Heart right ventricle (tissue), 16 donors: ENCODE data around the gene ARHGAP42. TPM values are rescaled to one million over a fixed set of nuclear protein-coding genes. Genes with fewer than 3 reads are reported as not detected.

Experiments used
- ATAC-seq, 8 donors: fragments of 200-7000 bp; cut with Tn5 transposase; one replicate each; pipeline ENCODE4 v1.9.1; 2020; ENCODE audit warnings: mild to moderate bottlenecking in 8 of 8, moderate library complexity in 8 of 8, moderate number of reproducible peaks in 1 of 8
- DNase-seq, 2 donors: peaks; one replicate each; pipeline ENCODE4 v3.0.0-alpha.2; 2020
- H3K27ac ChIP-seq, 10 donors: fragments of 200-600 bp; sonication (generic) in 2 of 10; one replicate each; pipeline versions ENCODE4 v1.5.0 to v1.8.0; 2020 to 2022; ENCODE audit warnings: mild to moderate bottlenecking in 3 of 10
- H3K27me3 ChIP-seq, 7 donors: fragments of 200-600 bp; one replicate each; pipeline ENCODE4 v1.8.0; 2021 to 2022; ENCODE audit warnings: mild to moderate bottlenecking in 2 of 7
- H3K36me3 ChIP-seq, 9 donors: fragments of 200-600 bp; sonication (generic) in 1 of 9; one replicate each; pipeline versions ENCODE4 v1.5.0 to v1.8.0; 2020 to 2022; ENCODE audit warnings: mild to moderate bottlenecking in 2 of 9
- H3K4me1 ChIP-seq, 9 donors: fragments of 200-600 bp; sonication (generic) in 1 of 9; one replicate each; pipeline versions ENCODE4 v1.5.0 to v1.8.0; 2020 to 2022; ENCODE audit warnings: mild to moderate bottlenecking in 4 of 9
- H3K4me3 ChIP-seq, 10 donors: fragments of 200-600 bp; sonication (generic) in 2 of 10; one replicate each; pipeline versions ENCODE4 v1.5.0 to v1.8.0; 2020 to 2022; ENCODE audit warnings: mild to moderate bottlenecking in 7 of 10, moderate library complexity in 2 of 10
- H3K9me3 ChIP-seq, 11 donors: fragments of 200-600 bp in 10 of 11; sonication (generic) in 2 of 11; one replicate each; pipeline versions ENCODE4 v1.5.0 to v1.8.0; 2013 to 2022; ENCODE audit warnings: mild to moderate bottlenecking in 2 of 11, control low read depth in 1 of 11, moderate library complexity in 1 of 11
- WGBS, 2 donors: extraction: QIAGEN DNeasy Blood & Tissue Kit; methylation state at CpG; one replicate each; pipeline ENCODE4 v1.1.7; 2013; ENCODE audit warnings: inconsistent platforms in 1 of 2; 5-methylcytosine and 5-hydroxymethylcytosine counted together
- intact Hi-C, 10 donors: fragments of 100-400 bp; cut with DNase I; formaldehyde crosslinking; loops; one replicate each; pipeline versions ENCODE4 v1.11.1 to v1.14.2; 2022
- polyA plus RNA-seq, 2 donors: library from polyadenylated mRNA; stranded (reverse); fragments of 200-250 nt; gene quantifications; one replicate each; pipeline ENCODE4 v1.2.3, GENCODE V29; 2013
- total RNA-seq, 10 donors: library from RNA; stranded (reverse); fragmentation: NEBNext Ultra II Directional in 3 of 10; extraction: Animal tissue kit (Norgen Biotek cat#: 25700) in 3 of 10; gene quantifications; one replicate each; pipeline versions ENCODE4 v1.2.1 to v1.2.4, GENCODE V29; 2021 to 2023
- TF ChIP-seq, protein P1 (sequence below), 9 donors: fragments of 200-600 bp; sonication (generic) in 2 of 9; IDR thresholded peaks; one replicate each; pipeline versions ENCODE4 v1.5.0 to v1.8.0; 2021 to 2022; ENCODE audit warnings: antibody characterized with exemption in 9 of 9, mild to moderate bottlenecking in 5 of 9, moderate library complexity in 1 of 9
- donor health status: Arrhythmogenic right ventricular cardiomyopathy.
- donor health status: ischemic (EF 13 %, LVEDD 7.1; RV severe dilation, severe dysfunction).
- donor health status: healthy with polysubstance abuse.
- donor health status: DM: no; HTN: yes; CAD: no.
- donor health status: DM: no; HTN: no; CAD: no.
- donor health status: ischemic (EF 25% LVEDD 6.9; RV normal size, moderate dysfunction).
- donor health status: ischemic (EF 25% LVEDD 5.7; RV mildly dilated, moderate dysfunction).
- donor health status: healthy.
- donor health status: DM: yes; HTN: yes; CAD: no.
- donor health status: Ischemic cardiomyopathy.
- donor health status: ischemic (EF 35%, LVEDD 5.7; RV mildly dilated, moderate dysfunction).
- donor health status: nonischemic (EF 11% LVEDD 7.7; RV severe dilation, severe dysfunction).
- donor health status: DM: yes; HTN: yes; CAD: no.
- donor health status: PGD.
- donor health status: ischemic (EF 29% LVEDD 5.4; RV normal size, mild dysfunction).
- donor health status: nonischemic (EF 23%, LVEDD 6.1; RV moderate dilation, normal function).

Gene ARHGAP42
- total and polyA plus RNA-seq, 12 donors, result 3.9 to 13.1 (median 8.8) TPM

GRCh38 chr11:100716838-100717237 is 29.8 kb downstream of the ARHGAP42 start:
- 77 to 85% methylated on average over 3 of the region's 3 CpGs for WGBS, 2 donors
- Histone ChIP-seq H3K27me3 (no peaks in the 10 kb centered on the region), H3K9me3 (no peaks in the 10 kb centered on the region), H3K4me3 (no peak overlapping the region), H3K27ac (peak overlapping the region in 4 of 10 donors; percentile 10 to 69 (median 22)), H3K4me1 (peaks cover 0 to 50% (median 29%) of the 10 kb centered on the region in 9 donors), H3K36me3 (no peaks in the 10 kb centered on the region)
- DNase-seq, result no peak
- intact Hi-C loops, result no loop called here
- TF ChIP-seq, protein P1, sequence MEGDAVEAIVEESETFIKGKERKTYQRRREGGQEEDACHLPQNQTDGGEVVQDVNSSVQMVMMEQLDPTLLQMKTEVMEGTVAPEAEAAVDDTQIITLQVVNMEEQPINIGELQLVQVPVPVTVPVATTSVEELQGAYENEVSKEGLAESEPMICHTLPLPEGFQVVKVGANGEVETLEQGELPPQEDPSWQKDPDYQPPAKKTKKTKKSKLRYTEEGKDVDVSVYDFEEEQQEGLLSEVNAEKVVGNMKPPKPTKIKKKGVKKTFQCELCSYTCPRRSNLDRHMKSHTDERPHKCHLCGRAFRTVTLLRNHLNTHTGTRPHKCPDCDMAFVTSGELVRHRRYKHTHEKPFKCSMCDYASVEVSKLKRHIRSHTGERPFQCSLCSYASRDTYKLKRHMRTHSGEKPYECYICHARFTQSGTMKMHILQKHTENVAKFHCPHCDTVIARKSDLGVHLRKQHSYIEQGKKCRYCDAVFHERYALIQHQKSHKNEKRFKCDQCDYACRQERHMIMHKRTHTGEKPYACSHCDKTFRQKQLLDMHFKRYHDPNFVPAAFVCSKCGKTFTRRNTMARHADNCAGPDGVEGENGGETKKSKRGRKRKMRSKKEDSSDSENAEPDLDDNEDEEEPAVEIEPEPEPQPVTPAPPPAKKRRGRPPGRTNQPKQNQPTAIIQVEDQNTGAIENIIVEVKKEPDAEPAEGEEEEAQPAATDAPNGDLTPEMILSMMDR (IDR thresholded peaks at IDR 0.05), result no peak
- ATAC-seq, result no peak

DNA sequence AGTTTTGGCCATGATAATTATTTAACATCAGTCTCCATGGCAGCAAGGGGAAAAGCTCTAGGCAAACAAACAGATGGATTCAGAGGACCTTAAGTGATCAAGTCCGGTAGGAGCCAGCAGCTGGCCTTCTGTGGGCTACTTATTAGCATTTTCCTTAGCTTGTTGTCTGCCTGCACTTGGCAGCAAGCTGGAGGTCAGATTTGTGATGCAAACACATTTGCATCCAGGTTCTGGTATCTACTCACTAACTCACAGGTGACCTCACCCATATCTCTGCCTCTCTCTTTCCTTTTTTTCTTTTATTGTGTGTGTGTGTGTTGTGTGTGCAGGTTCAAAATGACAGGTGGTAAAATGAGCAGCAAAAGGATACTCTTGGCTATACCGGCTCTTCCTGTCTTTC is 32.3 kb downstream of the ARHGAP42 start:
- peak; percentile 22 to 63 (median 44) for ATAC-seq

GRCh38 chr11:100719809-100720221 is 32.7 kb downstream of the ARHGAP42 start:
- no peaks in the 10 kb centered on the region for H3K9me3 ChIP-seq
- TF ChIP-seq, protein P1 (IDR thresholded peaks at IDR 0.05), result no peak
- peak overlapping the region in 1 of 10 donors; percentile 8 for H3K4me3 ChIP-seq
- ATAC-seq (peak; percentile 88 to 98 (median 94)), DNase-seq (peak; percentile 32 to 80)
- H3K36me3 ChIP-seq, result no peaks in the 10 kb centered on the region
- H3K4me1 ChIP-seq, result peaks cover 0 to 51% (median 29%) of the 10 kb centered on the region in 9 donors
- intact Hi-C loops, result loop anchor here in 2 of 10 donors (5.0 kb wide), 1 partner anchor 33 kb away; the partner anchor contains the start of gene ARHGAP42 (in 2 of the 2)
- 7 to 14% methylated on average over 3 of the region's 3 CpGs for WGBS, 2 donors
- peak overlapping the region in 9 of 10 donors; percentile 24 to 80 (median 61) for H3K27ac ChIP-seq
- H3K27me3 ChIP-seq, result no peaks in the 10 kb centered on the region

More for the DNA sequence above, 32.3 kb downstream of the ARHGAP42 start:
- H3K27ac ChIP-seq, result peak overlapping the region in 8 of 10 donors; percentile 24 to 80 (median 68)
- intact Hi-C loops, result no loop called here
- peak overlapping the region in 1 of 10 donors; percentile 8 for H3K4me3 ChIP-seq
- TF ChIP-seq, protein P1 (IDR thresholded peaks at IDR 0.05), result no peak
- H3K9me3 ChIP-seq, result no peaks in the 10 kb centered on the region
- H3K4me1 ChIP-seq, result peaks cover 0 to 51% (median 29%) of the 10 kb centered on the region in 9 donors
- WGBS, 2 donors, result 5 to 9% methylated on average over 2 of the region's 2 CpGs
- H3K27me3 ChIP-seq, result no peaks in the 10 kb centered on the region
- H3K36me3 ChIP-seq, result no peaks in the 10 kb centered on the region
- DNase-seq, result peak in 1 of 2 donors; percentile 23

GRCh38 chr11:100726680-100727079 is 39.6 kb downstream of the ARHGAP42 start:
- Histone ChIP-seq H3K4me3 (no peak overlapping the region), H3K36me3 (no peaks in the 10 kb centered on the region), H3K4me1 (peaks cover 0 to 56% (median 36%) of the 10 kb centered on the region in 9 donors), H3K9me3 (no peaks in the 10 kb centered on the region), H3K27me3 (no peaks in the 10 kb centered on the region), H3K27ac (peak overlapping the region in 6 of 10 donors; percentile 36 to 74 (median 72))
- intact Hi-C loops, result no loop called here
- 30 to 34% methylated on average over 1 of the region's 1 CpG for WGBS, 2 donors
- ATAC-seq (no peak), DNase-seq (no peak)
- TF ChIP-seq, protein P1 (IDR thresholded peaks at IDR 0.05), result no peak
